GM12875 (cell line): ENCODE results near the gene TMC2.
A peak's percentile ranks its signal among the peaks of the same experiment; 100 is the strongest.
"Not testable (repeated sequence)": the region's sequence is repeated elsewhere in the genome, so short reads cannot be mapped to it uniquely, and the experiment has no call there.

Experiments used
- H3K4me3 ChIP-seq: one replicate; pipeline ENCODE4 v1.5.1; 2011; ENCODE audit warnings: low read depth, low read length, control low read depth
- TF ChIP-seq, protein P1 (sequence below): IDR thresholded peaks from 2 replicates; pipeline ENCODE4 v1.5.1; 2011; ENCODE audit warnings: low read depth, mild to moderate bottlenecking, control low read depth, inconsistent platforms, low read length, moderate library complexity, borderline replicate concordance; ENCODE audit not compliant: insufficient read depth

TMC2 gene

DNA sequence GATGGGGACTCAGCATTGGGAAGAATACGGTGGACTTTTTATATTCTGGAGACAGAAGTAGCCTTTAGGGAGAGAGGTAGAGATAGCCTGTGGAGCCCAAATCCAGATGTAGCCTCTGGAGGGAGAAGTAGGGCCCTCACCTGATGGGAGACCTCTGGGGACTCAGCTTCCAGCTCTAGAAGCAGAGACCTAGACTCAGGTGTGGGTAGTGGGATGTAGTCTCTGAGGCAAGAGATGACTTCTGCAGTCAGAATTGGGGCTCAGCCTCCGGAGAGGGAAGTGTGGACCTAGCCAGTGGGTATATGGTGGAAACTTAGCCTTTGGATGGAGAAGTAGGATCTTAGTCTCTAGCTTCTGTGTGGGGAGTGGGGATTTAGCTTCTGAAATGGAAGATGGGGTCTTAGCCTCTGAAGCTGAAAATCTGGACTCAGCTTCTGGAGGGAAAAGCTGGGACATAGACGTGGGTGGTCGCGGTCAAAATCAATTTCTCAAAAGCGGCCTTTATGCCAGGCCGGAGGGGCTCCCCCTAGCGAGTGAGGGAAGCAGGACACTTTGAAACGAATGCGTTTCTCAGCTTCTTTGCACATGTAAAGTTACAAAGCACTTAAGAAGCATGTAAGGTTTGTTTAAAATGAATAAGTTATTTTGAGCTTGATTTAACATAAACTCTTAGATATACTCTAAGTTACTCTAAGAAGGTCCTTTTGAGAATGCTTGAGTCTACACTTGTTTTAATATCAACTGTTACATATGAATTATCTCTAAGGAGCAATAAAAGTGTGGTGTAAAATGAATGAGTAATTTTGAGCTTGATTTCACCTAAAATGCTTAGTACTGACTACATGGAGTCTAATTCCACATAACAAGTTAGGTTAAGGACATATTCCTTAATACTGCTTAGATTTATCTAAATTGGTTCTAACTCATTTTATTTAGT lies 14.7 kb upstream of the TMC2 start:
- H3K4me3 ChIP-seq = no peak overlapping the region
- TF ChIP-seq, protein P1, sequence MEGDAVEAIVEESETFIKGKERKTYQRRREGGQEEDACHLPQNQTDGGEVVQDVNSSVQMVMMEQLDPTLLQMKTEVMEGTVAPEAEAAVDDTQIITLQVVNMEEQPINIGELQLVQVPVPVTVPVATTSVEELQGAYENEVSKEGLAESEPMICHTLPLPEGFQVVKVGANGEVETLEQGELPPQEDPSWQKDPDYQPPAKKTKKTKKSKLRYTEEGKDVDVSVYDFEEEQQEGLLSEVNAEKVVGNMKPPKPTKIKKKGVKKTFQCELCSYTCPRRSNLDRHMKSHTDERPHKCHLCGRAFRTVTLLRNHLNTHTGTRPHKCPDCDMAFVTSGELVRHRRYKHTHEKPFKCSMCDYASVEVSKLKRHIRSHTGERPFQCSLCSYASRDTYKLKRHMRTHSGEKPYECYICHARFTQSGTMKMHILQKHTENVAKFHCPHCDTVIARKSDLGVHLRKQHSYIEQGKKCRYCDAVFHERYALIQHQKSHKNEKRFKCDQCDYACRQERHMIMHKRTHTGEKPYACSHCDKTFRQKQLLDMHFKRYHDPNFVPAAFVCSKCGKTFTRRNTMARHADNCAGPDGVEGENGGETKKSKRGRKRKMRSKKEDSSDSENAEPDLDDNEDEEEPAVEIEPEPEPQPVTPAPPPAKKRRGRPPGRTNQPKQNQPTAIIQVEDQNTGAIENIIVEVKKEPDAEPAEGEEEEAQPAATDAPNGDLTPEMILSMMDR = peak; percentile 95

DNA sequence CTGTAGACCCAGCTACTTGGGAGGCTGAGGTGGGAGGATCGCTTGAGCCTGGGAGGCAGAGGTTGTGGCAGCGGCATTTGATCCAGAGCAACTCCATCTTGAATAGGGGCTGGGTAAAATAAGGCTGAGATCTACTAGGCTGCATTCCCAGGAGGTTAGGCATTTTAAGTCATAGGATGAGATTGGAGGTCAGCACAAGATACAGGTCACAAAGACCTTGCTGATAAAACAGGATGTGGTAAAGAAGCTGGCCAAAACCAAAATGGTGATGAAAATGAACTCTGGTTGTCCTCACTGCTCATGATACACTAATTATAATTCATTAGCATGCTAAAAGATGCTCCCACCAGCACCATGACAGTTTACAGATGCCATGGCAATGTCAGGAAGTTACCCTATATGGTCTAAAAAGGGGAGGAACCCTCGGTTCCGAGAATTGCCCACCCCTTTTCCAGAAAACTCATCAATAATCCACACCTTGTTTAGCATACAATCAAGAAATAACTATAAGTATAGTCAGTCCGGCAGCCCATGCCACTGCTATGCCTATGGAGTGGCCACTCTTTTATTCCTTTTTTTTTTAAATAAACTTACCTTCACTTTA lies 13.4 kb upstream of the TMC2 start:
- H3K4me3 ChIP-seq = not testable (repeated sequence)

DNA sequence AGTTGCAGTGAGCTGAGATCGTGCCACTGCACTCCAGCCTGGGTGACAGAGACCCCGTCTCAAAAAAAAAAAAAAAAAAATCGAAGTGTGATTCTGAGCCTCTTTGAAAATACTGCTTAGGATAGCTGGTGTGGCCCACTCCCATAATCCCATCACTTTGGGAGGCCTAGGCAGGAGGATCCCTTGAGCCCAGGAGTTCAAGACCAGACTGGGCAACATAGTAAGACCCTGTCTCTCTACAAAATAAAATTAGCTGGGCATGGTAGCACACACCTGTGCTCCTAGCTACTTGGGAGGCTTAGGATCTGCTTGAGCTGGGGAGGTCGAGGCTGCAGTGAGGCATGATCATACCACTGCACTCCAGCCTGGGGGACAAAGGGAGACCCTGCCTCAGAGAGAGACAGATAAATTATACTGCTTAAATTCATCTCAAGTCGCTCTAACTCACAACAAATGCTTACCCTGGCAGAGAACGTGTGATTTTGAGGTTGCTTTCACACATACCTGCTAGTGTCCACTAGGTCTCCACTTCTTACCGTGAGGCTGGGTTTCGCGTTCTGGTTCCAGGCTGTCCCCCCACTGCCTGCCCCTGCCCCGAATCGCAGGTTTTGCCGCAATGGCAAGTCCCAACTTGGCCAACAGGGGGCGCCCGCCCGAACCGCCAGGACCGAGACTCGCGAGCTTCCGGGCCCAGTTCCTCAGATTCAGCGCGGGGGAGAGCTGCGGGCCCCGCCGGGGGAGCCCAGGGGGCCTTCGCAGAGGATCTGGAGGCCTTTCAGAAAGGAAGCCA lies 12.3 kb upstream of the TMC2 start:
- peak overlapping the region; percentile 68 for H3K4me3 ChIP-seq
- TF ChIP-seq, protein P1 = peak; percentile 90

DNA sequence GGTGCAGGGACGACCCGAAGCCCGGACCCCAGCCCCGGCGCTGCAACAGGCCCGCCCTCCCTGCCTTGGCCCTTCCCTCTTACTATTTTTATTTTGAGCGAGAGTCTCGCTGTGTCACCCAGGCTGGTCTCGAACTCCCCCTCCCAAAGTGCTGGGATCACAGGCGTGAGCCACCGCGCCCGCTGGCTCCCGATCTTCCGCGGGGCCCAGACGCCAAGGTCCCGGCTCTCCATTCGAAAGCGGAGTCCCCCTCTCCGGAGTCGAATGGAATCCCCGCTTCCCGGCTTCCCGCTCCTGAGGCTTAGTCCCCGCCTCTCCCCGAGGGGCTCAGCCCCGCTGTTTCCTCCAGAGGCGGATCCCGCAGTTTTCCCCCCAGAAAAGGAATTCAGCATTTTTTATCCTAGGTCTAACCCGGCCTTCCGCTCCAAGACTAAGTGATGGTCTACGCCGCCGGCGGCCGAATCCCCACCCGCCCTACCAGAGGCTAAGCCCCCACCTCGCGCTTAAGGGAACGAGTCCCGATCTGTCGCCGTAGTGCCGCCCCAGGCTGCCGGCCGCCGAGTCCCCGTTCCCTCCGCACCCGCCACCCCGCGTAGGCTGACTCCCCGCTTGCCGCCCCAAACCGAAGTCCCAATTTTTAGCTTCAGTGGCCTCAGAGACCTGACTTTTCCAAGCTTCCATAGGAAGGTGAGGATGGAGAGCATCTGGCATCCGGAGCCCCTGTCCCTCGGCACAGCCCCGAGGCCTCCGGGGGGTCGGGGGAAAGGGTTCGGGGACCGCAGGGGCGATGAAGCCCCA lies 11.5 kb upstream of the TMC2 start:
- TF ChIP-seq, protein P1 = no peak
- H3K4me3 ChIP-seq = peak overlapping the region; percentile 68

DNA sequence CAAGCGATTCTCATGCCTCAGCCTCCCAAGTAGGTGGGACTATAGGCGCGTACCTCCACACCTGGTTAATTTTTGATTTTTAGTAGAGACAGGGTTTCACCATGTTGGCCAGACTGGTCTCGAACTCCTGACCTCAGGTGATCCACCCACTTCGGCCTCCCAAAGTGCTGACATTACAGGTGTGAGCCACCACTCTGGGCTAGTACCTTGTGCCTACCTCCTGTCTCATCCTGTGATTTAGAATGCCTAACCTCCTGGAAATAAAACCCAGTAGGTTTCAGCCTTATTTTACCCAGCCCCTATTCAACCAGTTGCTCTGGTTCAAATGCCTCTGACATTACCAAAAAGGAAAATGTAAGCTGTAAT lies 10.2 kb upstream of the TMC2 start:
- not testable (repeated sequence) for H3K4me3 ChIP-seq

DNA sequence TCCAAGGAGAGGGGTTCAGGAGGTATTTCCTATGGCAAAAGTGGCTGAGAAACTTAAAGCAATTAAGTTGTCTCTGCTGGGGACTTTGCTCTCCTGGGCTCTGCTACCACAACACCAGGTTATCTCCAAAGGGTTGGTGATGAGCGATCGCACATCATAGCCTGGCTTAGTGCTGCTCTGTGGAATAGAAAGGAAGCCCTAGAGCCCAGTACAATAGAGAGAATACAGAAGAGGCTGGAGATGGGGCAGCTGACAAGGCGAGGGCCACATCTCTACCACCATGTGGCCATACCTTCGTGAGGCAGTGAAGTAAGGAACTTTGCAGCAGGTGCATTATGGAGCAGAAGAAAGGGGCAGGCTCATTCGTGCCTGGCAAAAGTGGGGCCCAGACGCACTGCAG lies 8.6 kb upstream of the TMC2 start:
- TF ChIP-seq, protein P1 = no peak
- H3K4me3 ChIP-seq = no peak overlapping the region

DNA sequence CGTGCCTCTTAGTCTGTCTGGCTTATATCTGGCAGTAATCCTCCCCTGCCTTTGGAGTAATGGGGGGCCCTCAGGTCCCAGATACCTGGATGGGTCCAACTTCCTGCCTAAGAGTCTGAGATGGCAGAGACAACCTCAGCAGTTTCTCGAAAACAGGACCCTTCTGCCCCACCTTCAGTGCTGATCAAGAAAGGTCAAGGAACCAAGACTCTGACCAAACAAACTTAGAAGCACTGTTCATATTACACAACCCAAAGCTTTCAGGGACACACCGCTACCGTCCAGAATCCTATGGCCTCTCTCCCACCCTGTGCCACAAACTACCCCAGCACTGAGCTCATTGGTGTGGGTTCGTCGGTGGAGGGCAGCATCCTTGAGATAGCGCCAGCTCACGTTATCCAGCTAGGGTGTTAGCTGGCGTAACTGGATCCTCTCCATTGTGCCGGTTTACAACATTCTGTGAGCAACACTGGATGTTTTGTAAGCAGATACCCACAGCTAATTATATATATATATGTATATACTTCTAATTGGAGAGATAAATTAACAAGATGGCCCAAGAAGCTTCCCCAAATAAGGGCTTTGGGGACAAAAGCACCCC lies 7.6 kb upstream of the TMC2 start:
- H3K4me3 ChIP-seq = no peak overlapping the region

More for the DNA sequence above, 7.6 kb upstream of the TMC2 start:
- TF ChIP-seq, protein P1 = no peak
